K562 (cell line): ENCODE results near the gene CLCN6. TPM values are rescaled to one million over a fixed set of nuclear protein-coding genes. Genes with fewer than 3 reads are reported as not detected.

ENCODE experiments used
- ESRRB ChIP-seq: fragments of 250-450 bp; sonication (Bioruptor Pico); IDR thresholded peaks from 2 replicates; pipeline ENCODE4 v1.5.0; 2020; ENCODE audit warnings: mild to moderate bottlenecking, moderate library complexity, borderline replicate concordance
- FOXJ3 ChIP-seq: sonication (generic); formaldehyde crosslinking; IDR thresholded peaks from 2 replicates; pipeline ENCODE4 v1.4.0; 2020; ENCODE audit warnings: mild to moderate bottlenecking, missing genetic modification reagents
- HLTF ChIP-seq: fragments of 450-650 bp; IDR thresholded peaks from 2 replicates; pipeline ENCODE4 v1.6.1; 2016
- JUN ChIP-seq, 2 experiments: sonication (generic) in 1 of 2; formaldehyde crosslinking in 1 of 2; IDR thresholded peaks; 2 replicates each; pipeline versions ENCODE4 v1.6.1 to v1.8.0; 2012 to 2022; ENCODE audit warnings: borderline replicate concordance in 2 of 2, mild to moderate bottlenecking in 2 of 2, improper control_type of control experiment in 1 of 2, low read depth in 1 of 2, low read length in 1 of 2, missing genetic modification reagents in 1 of 2
- KLF6 ChIP-seq: fragments of 250-450 bp; sonication (Bioruptor Pico); IDR thresholded peaks from 2 replicates; pipeline ENCODE4 v1.4.0; 2020; ENCODE audit warnings: mild to moderate bottlenecking, moderate library complexity, borderline replicate concordance
- MIER1 ChIP-seq: fragments of 450-650 bp; IDR thresholded peaks from 2 replicates; pipeline ENCODE4 v1.6.1; 2016; ENCODE audit warnings: antibody characterized with exemption, mild to moderate bottlenecking, low read depth
- NR3C1 ChIP-seq: sonication (generic); formaldehyde crosslinking; IDR thresholded peaks from 2 replicates; pipeline ENCODE4 v1.8.1; 2022; ENCODE audit warnings: missing genetic modification reagents
- PHF21A ChIP-seq: fragments of 450-650 bp; IDR thresholded peaks from 2 replicates; pipeline ENCODE4 v1.6.1; 2017; ENCODE audit warnings: low read depth, borderline replicate concordance
- PTTG1 ChIP-seq: fragments of 450-650 bp; IDR thresholded peaks from 2 replicates; pipeline ENCODE4 v1.6.1; 2016; ENCODE audit warnings: low read depth, mild to moderate bottlenecking, missing genetic modification characterization, missing compliant biosample characterization
- SMARCB1 ChIP-seq: IDR thresholded peaks from 2 replicates; pipeline ENCODE4 v1.6.1; 2011; ENCODE audit warnings: improper control_type of control experiment, low read depth; ENCODE audit not compliant: insufficient read length
- SRF ChIP-seq, 2 experiments: fragments of 250-450, 450-650 bp in 1 of 2; sonication (Bioruptor Pico) in 1 of 2; sonication (generic) in 1 of 2; formaldehyde crosslinking; IDR thresholded peaks; 2 replicates each; pipeline versions ENCODE4 v1.5.0 to v1.5.1; 2020 to 2022; ENCODE audit warnings: mild to moderate bottlenecking in 1 of 2, missing genetic modification reagents in 1 of 2
- TEAD4 ChIP-seq, 2 experiments: sonication (generic) in 1 of 2; formaldehyde crosslinking in 1 of 2; IDR thresholded peaks; 2 replicates each; pipeline versions ENCODE4 v1.6.1 to v1.8.0; 2012 to 2022; ENCODE audit warnings: borderline replicate concordance in 1 of 2, inconsistent platforms in 1 of 2, low read length in 1 of 2, mild to moderate bottlenecking in 1 of 2, missing genetic modification reagents in 1 of 2
- ZNF133 ChIP-seq: fragments of 250-450 bp; sonication (Bioruptor Pico); IDR thresholded peaks from 2 replicates; pipeline ENCODE4 v1.4.0; 2020; ENCODE audit warnings: mild to moderate bottlenecking
- polyA plus RNA-seq, 8 experiments: library from polyadenylated mRNA; depleted of rRNA in 4 of 8; stranded (reverse) in 5 of 8; unstranded in 3 of 8; fragments of >200 nt; fragmentation: Nextera tagmentation in 2 of 8; fragmentation: Illumina TruSeq in 1 of 8; extraction: Ambion mirVana in 2 of 8; extraction: Trizol in 1 of 8; gene quantifications; 2 replicates each; pipeline versions ENCODE4 v1.2.1 to v1.2.3, GENCODE V29; 2011 to 2014; ENCODE audit warnings: inconsistent platforms in 1 of 8, missing spikeins in 1 of 8
- total RNA-seq, 7 experiments: library from RNA; depleted of rRNA in 6 of 7; stranded (reverse); fragments of >200 nt in 6 of 7; fragmentation: Illumina TruSeq in 2 of 7; extraction: Trizol in 2 of 7; gene quantifications; 2 replicates each; pipeline versions ENCODE4 v1.2.1 to v1.2.3, GENCODE V29; 2011 to 2021; ENCODE audit warnings: low replicate concordance in 1 of 7
- TF ChIP-seq, protein P1 (sequence below), 2 experiments: IDR thresholded peaks; 2 replicates each; pipeline ENCODE4 v1.6.1; 2012; ENCODE audit warnings: improper control_type of control experiment in 2 of 2, low read depth in 2 of 2, low read length in 2 of 2, borderline replicate concordance in 1 of 2
- TF ChIP-seq, protein P2 (sequence below), 2 experiments: IDR thresholded peaks in 1 of 2; conservative IDR thresholded peaks in 1 of 2; 2 replicates each; pipeline ENCODE4 v1.6.1; 2016; ENCODE audit warnings: low read depth in 2 of 2, mild to moderate bottlenecking in 1 of 2, missing compliant biosample characterization in 1 of 2, missing genetic modification characterization in 1 of 2, moderate library complexity in 1 of 2
- TF ChIP-seq, protein P3 (sequence below), 2 experiments: IDR thresholded peaks; 2 replicates each; pipeline ENCODE4 v1.6.1; 2011; ENCODE audit warnings: borderline replicate concordance in 1 of 2, control low read depth in 1 of 2, low read depth in 1 of 2, low read length in 1 of 2, mild to moderate bottlenecking in 1 of 2, mixed read lengths in 1 of 2, moderate library complexity in 1 of 2; ENCODE audit not compliant: insufficient read depth in 1 of 2, insufficient read length in 1 of 2, poor library complexity in 1 of 2, severe bottlenecking in 1 of 2; ENCODE audit errors: extremely low read depth in 1 of 2

Gene CLCN6
- total and polyA plus RNA-seq, 9 of the 15 experiments (the other 6 are each of a cell fraction or from before 2014, with no cell fraction given), result 2.0 to 21.8 (median 13.6) TPM

DNA sequence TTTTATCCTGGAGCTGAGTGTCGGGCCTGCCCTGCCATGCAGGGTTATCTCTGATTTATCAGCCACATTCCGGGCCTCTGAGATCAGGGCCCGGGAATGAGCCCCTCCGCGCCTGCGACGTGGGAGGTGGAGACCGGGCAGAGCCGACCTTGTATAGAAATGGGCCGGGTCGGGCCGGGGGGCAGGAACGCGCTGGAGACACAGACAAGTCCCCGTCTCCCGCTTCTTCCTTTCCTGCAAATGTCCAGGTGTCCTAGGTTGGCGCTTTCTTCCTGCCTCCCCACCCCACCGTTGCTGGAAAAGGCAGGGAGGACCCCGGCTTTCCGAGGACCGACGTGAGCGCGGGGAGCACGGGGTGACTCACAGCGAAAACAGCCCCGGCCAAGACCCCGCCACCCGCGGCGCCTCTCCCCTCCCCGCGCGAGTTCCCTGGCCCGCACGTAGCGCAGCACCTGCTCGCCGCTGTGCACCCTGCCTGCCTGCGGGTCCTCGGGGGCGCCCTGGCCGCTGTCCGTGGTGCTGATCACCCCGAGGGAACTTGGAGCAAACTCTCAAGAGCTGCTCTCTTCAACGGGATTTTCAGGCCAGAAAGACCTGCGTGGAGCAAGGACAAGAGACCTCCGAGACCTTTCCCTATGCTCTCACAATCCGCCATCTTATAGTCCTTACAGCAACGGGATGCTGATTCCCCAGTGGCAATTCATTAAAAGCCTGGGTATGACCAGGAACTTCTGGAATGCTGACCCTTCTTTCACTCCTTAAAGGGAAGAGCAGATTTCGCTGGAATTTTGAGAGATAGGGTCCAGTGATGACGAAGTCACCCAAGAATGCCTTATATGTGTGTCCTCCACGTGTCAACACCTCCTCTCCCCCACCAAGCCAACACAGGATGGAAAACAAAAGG, 53.2 kb downstream of the CLCN6 start (continued):
- TF ChIP-seq JUN (IDR thresholded peaks at IDR 0.05; ENCODE audit: borderline replicate concordance, low read depth, low read length) (0 out of 2 replicates have a peak, but pooled peaks have one; percentile 17), JUN (CRISPR knock-in tag; IDR thresholded peaks at IDR 0.05; ENCODE audit: borderline replicate concordance) (peak; percentile 86), TEAD4 (IDR thresholded peaks at IDR 0.05; ENCODE audit: low read length) (0 out of 2 replicates have a peak, but pooled peaks have one; percentile 10), TEAD4 (CRISPR knock-in tag; IDR thresholded peaks at IDR 0.05; ENCODE audit: borderline replicate concordance) (peak; percentile 83; the same call in 1 of the 2 replicates), SRF (CRISPR knock-in tag; IDR thresholded peaks at IDR 0.05) (peak in 1 of 2 experiments; percentile 86; a peak in 1 of 4 replicates), HLTF (no peak), FOXJ3 (0 out of 2 replicates have a peak, but pooled peaks have one; percentile 50), MIER1 (peak; percentile 98), KLF6 (CRISPR knock-in tag) (0 out of 2 replicates have a peak, but pooled peaks have one; percentile 27), ESRRB (no peak), NR3C1 (CRISPR knock-in tag) (peak; percentile 97), ZNF133 (CRISPR knock-in tag) (no peak), PTTG1 (tag) (0 out of 2 replicates have a peak, but pooled peaks have one; percentile 37), PHF21A (no peak), SMARCB1 (no peak)
- TF ChIP-seq, protein P1, sequence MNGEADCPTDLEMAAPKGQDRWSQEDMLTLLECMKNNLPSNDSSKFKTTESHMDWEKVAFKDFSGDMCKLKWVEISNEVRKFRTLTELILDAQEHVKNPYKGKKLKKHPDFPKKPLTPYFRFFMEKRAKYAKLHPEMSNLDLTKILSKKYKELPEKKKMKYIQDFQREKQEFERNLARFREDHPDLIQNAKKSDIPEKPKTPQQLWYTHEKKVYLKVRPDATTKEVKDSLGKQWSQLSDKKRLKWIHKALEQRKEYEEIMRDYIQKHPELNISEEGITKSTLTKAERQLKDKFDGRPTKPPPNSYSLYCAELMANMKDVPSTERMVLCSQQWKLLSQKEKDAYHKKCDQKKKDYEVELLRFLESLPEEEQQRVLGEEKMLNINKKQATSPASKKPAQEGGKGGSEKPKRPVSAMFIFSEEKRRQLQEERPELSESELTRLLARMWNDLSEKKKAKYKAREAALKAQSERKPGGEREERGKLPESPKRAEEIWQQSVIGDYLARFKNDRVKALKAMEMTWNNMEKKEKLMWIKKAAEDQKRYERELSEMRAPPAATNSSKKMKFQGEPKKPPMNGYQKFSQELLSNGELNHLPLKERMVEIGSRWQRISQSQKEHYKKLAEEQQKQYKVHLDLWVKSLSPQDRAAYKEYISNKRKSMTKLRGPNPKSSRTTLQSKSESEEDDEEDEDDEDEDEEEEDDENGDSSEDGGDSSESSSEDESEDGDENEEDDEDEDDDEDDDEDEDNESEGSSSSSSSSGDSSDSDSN (IDR thresholded peaks at IDR 0.05; ENCODE audit: borderline replicate concordance in 1 of 2, low read depth in 2 of 2, low read length in 2 of 2), result 0 out of 4 replicates have a peak, but pooled peaks of 1 of the 2 experiments have one; percentile 53
- TF ChIP-seq, protein P2, sequence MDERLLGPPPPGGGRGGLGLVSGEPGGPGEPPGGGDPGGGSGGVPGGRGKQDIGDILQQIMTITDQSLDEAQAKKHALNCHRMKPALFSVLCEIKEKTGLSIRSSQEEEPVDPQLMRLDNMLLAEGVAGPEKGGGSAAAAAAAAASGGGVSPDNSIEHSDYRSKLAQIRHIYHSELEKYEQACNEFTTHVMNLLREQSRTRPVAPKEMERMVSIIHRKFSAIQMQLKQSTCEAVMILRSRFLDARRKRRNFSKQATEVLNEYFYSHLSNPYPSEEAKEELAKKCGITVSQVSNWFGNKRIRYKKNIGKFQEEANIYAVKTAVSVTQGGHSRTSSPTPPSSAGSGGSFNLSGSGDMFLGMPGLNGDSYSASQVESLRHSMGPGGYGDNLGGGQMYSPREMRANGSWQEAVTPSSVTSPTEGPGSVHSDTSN (CRISPR knock-in tag; IDR thresholded peaks at IDR 0.05; ENCODE audit: low read depth), result peak; percentile 36; the same call in 1 of the 2 replicates
- TF ChIP-seq, protein P2 (tag; conservative IDR thresholded peaks at IDR 0.05; ENCODE audit: low read depth), result no peak
- TF ChIP-seq, protein P3, sequence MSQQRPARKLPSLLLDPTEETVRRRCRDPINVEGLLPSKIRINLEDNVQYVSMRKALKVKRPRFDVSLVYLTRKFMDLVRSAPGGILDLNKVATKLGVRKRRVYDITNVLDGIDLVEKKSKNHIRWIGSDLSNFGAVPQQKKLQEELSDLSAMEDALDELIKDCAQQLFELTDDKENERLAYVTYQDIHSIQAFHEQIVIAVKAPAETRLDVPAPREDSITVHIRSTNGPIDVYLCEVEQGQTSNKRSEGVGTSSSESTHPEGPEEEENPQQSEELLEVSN (IDR thresholded peaks at IDR 0.05; ENCODE audit: borderline replicate concordance in 1 of 2, extremely low read depth in 1 of 2, insufficient read depth in 1 of 2, insufficient read length in 1 of 2, low read depth in 1 of 2, low read length in 1 of 2, poor library complexity in 1 of 2, severe bottlenecking in 1 of 2), result peak in 1 of 2 experiments; percentile 66
